ENCODE results near the gene NLRC5.

The NLRC5 gene
- 270 to 1,133 (median 607) reads per million in 9 experiments for total RNA-seq

- H3K4me3 Mint-ChIP-seq: peak within 1 kb of the TSS; percentile 91 to 96
- no peaks in the 10 kb centered on the region for H3K27me3 Mint-ChIP-seq
- H3K27ac Mint-ChIP-seq: peak within 1 kb of the TSS; percentile 90 to 99
- H3K9me3 Mint-ChIP-seq: no peaks in the 10 kb centered on the region
- DNase-seq: peak; percentile 85 to 86 (median 85)
- H3K36me3 Mint-ChIP-seq (ENCODE audit: insufficient read depth): peaks cover 43% of the 10 kb centered on the region
- peak; percentile 88 for ATAC-seq (replicated peaks)
- H3K4me1 Mint-ChIP-seq (ENCODE audit: low read depth in 2 of 2): peaks cover 72 to 86% of the 10 kb centered on the region in 2 donors
Measured at GRCh38 chr16:56988948-56989945, at the start of gene NLRC5. TSS of gene NLRC5 (plus strand) at chr16:56989557. CDS start at chr16:57020713, 31,156 bp downstream.

- Mint-ChIP-seq H3K27me3 (no peaks in the 10 kb centered on the region), H3K27ac (peak overlapping the region; percentile 95), H3K9me3 (no peaks in the 10 kb centered on the region), H3K36me3 (ENCODE audit: insufficient read depth) (peaks cover 100% of the 10 kb centered on the region), H3K4me3 (no peak overlapping the region), H3K4me1 (ENCODE audit: low read depth in 2 of 2) (peaks cover 35 to 56% of the 10 kb centered on the region in 2 donors)
- DNase-seq: no peak
- ATAC-seq (replicated peaks): no peak
Measured at GRCh38 chr16:56939801-56940200, 49.6 kb upstream of the NLRC5 start.

GRCh38 chr16:56941092-56941491 lies 48.3 kb upstream of the NLRC5 start:
- DNase-seq: no peak
- no peaks in the 10 kb centered on the region for H3K27me3 Mint-ChIP-seq
- H3K9me3 Mint-ChIP-seq: no peaks in the 10 kb centered on the region
- H3K4me3 Mint-ChIP-seq: no peak overlapping the region
- no peak for ATAC-seq (replicated peaks)
- H3K4me1 Mint-ChIP-seq (ENCODE audit: low read depth in 2 of 2): peaks cover 26 to 48% of the 10 kb centered on the region in 2 donors
- H3K36me3 Mint-ChIP-seq (ENCODE audit: insufficient read depth): peaks cover 99% of the 10 kb centered on the region
- H3K27ac Mint-ChIP-seq: peak overlapping the region in 1 of 2 donors; percentile 95

- Mint-ChIP-seq H3K4me3 (no peak overlapping the region), H3K27me3 (no peaks in the 10 kb centered on the region), H3K27ac (no peak overlapping the region), H3K9me3 (no peaks in the 10 kb centered on the region), H3K4me1 (ENCODE audit: low read depth in 2 of 2) (peaks cover 29 to 43% of the 10 kb centered on the region in 2 donors), H3K36me3 (ENCODE audit: insufficient read depth) (peaks cover 96% of the 10 kb centered on the region)
- DNase-seq: no peak
- ATAC-seq (replicated peaks): no peak
Measured at GRCh38 chr16:56941856-56942331, 47.5 kb upstream of the NLRC5 start.

- Mint-ChIP-seq H3K27me3 (no peaks in the 10 kb centered on the region), H3K36me3 (ENCODE audit: insufficient read depth) (peaks cover 80% of the 10 kb centered on the region), H3K4me1 (ENCODE audit: low read depth in 2 of 2) (peaks cover 19 to 28% of the 10 kb centered on the region in 2 donors), H3K4me3 (no peak overlapping the region), H3K9me3 (no peaks in the 10 kb centered on the region), H3K27ac (peak overlapping the region in 1 of 2 donors; percentile 28)
- DNase-seq: no peak
- no peak for ATAC-seq (replicated peaks)
Measured at GRCh38 chr16:56943761-56944375, 45.5 kb upstream of the NLRC5 start.

GRCh38 chr16:56944954-56945839 lies 44.2 kb upstream of the NLRC5 start:
- Mint-ChIP-seq H3K36me3 (ENCODE audit: insufficient read depth) (peaks cover 66% of the 10 kb centered on the region), H3K27ac (peak overlapping the region; percentile 28 to 35), H3K4me3 (no peak overlapping the region), H3K27me3 (no peaks in the 10 kb centered on the region), H3K9me3 (no peaks in the 10 kb centered on the region), H3K4me1 (ENCODE audit: low read depth in 2 of 2) (peaks cover 15 to 16% of the 10 kb centered on the region in 2 donors)
- ATAC-seq (replicated peaks) (no peak), DNase-seq (no peak)

- H3K9me3 Mint-ChIP-seq: no peaks in the 10 kb centered on the region
- peaks cover 19 to 22% of the 10 kb centered on the region in 2 donors for H3K4me1 Mint-ChIP-seq (ENCODE audit: low read depth in 2 of 2)
- H3K36me3 Mint-ChIP-seq (ENCODE audit: insufficient read depth): peaks cover 59% of the 10 kb centered on the region
- H3K4me3 Mint-ChIP-seq: no peak overlapping the region
- no peaks in the 10 kb centered on the region for H3K27me3 Mint-ChIP-seq
- DNase-seq (no peak), ATAC-seq (replicated peaks) (no peak)
- H3K27ac Mint-ChIP-seq: peak overlapping the region in 1 of 2 donors; percentile 42
Measured at GRCh38 chr16:56945847-56946527, 43.4 kb upstream of the NLRC5 start.

GRCh38 chr16:56946767-56947603 lies 42.4 kb upstream of the NLRC5 start:
- Mint-ChIP-seq H3K27me3 (no peaks in the 10 kb centered on the region), H3K4me1 (ENCODE audit: low read depth in 2 of 2) (peaks cover 23 to 27% of the 10 kb centered on the region in 2 donors), H3K4me3 (no peak overlapping the region), H3K27ac (peak overlapping the region; percentile 22 to 42), H3K36me3 (ENCODE audit: insufficient read depth) (peaks cover 49% of the 10 kb centered on the region), H3K9me3 (no peaks in the 10 kb centered on the region)
- no peak for DNase-seq
- no peak for ATAC-seq (replicated peaks)

- H3K27ac Mint-ChIP-seq: peak overlapping the region; percentile 22 to 42
- H3K27me3 Mint-ChIP-seq: no peaks in the 10 kb centered on the region
- no peak for DNase-seq
- H3K36me3 Mint-ChIP-seq (ENCODE audit: insufficient read depth): peaks cover 42% of the 10 kb centered on the region
- peaks cover 23 to 27% of the 10 kb centered on the region in 2 donors for H3K4me1 Mint-ChIP-seq (ENCODE audit: low read depth in 2 of 2)
- no peaks in the 10 kb centered on the region for H3K9me3 Mint-ChIP-seq
- ATAC-seq (replicated peaks): no peak
- H3K4me3 Mint-ChIP-seq: no peak overlapping the region
Measured at GRCh38 chr16:56947604-56947995, 41.8 kb upstream of the NLRC5 start.

GRCh38 chr16:56948234-56948633 lies 41.1 kb upstream of the NLRC5 start:
- DNase-seq (no peak), ATAC-seq (replicated peaks) (no peak)
- Mint-ChIP-seq H3K9me3 (no peaks in the 10 kb centered on the region), H3K27ac (no peak overlapping the region), H3K4me1 (ENCODE audit: low read depth in 2 of 2) (peaks cover 18 to 24% of the 10 kb centered on the region in 2 donors), H3K27me3 (no peaks in the 10 kb centered on the region), H3K36me3 (ENCODE audit: insufficient read depth) (peaks cover 36% of the 10 kb centered on the region), H3K4me3 (no peak overlapping the region)

- H3K9me3 Mint-ChIP-seq: no peaks in the 10 kb centered on the region
- peaks cover 18% of the 10 kb centered on the region for H3K36me3 Mint-ChIP-seq (ENCODE audit: insufficient read depth)
- H3K4me1 Mint-ChIP-seq (ENCODE audit: low read depth in 2 of 2): peaks cover 18 to 21% of the 10 kb centered on the region in 2 donors
- no peaks in the 10 kb centered on the region for H3K27me3 Mint-ChIP-seq
- H3K27ac Mint-ChIP-seq: peak overlapping the region in 1 of 2 donors; percentile 34
- DNase-seq: no peak
- no peak for ATAC-seq (replicated peaks)
- H3K4me3 Mint-ChIP-seq: no peak overlapping the region
Measured at GRCh38 chr16:56950051-56950450, 39.3 kb upstream of the NLRC5 start.

- H3K36me3 Mint-ChIP-seq (ENCODE audit: insufficient read depth): peaks cover 14% of the 10 kb centered on the region
- no peak overlapping the region for H3K4me3 Mint-ChIP-seq
- peak overlapping the region in 1 of 2 donors; percentile 34 for H3K27ac Mint-ChIP-seq
- ATAC-seq (replicated peaks) (no peak), DNase-seq (no peak)
- peaks cover 18 to 21% of the 10 kb centered on the region in 2 donors for H3K4me1 Mint-ChIP-seq (ENCODE audit: low read depth in 2 of 2)
- H3K27me3 Mint-ChIP-seq: no peaks in the 10 kb centered on the region
- no peaks in the 10 kb centered on the region for H3K9me3 Mint-ChIP-seq
Measured at GRCh38 chr16:56950455-56950854, 38.9 kb upstream of the NLRC5 start.
